ENCODE data around the gene TMEM156. TPM values are rescaled to one million over a fixed set of nuclear protein-coding genes. Genes with fewer than 3 reads are reported as not detected.

TMEM156 gene
- total RNA-seq, 1 donor = not detected

DNA sequence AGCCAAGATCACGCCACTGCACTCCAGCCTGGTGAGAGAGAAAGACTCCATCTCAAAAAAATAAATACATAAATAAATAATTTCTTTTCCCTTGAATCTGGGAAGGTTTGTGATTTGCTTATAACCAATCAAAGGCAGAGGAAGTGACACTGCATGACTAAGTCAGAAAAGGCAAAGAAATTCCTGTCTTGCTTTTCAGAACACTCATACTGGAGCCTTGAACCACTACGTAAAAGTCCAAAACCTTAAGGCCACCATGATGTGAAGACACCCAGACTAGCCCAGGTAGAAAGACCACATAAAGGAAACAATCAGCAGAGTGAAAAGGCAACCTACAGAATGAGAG, 36.6 kb downstream of the TMEM156 start:
- H3K36me3 ChIP-seq (ENCODE audit: insufficient read depth, low read length) = no peaks in the 10 kb centered on the region
- no peak for DNase-seq (ENCODE audit: insufficient read length, low spot score, missing footprints)

GRCh38 chr4:38994135-38994534, 38.1 kb downstream of the TMEM156 start:
- no peaks in the 10 kb centered on the region for H4K20me1 ChIP-seq (ENCODE audit: insufficient read depth, low read length)
- H3K4me2 ChIP-seq (ENCODE audit: insufficient read depth, low read length) = no peak overlapping the region
- no peak overlapping the region for H2AFZ ChIP-seq (ENCODE audit: low read length)
- H3K4me3 ChIP-seq (ENCODE audit: insufficient read depth, low read length) = no peak overlapping the region
- H3K79me2 ChIP-seq (ENCODE audit: insufficient read depth, low read length) = no peaks in the 10 kb centered on the region
- DNase-seq (ENCODE audit: insufficient read length, low spot score, missing footprints) = no peak
- TF ChIP-seq, protein P1, sequence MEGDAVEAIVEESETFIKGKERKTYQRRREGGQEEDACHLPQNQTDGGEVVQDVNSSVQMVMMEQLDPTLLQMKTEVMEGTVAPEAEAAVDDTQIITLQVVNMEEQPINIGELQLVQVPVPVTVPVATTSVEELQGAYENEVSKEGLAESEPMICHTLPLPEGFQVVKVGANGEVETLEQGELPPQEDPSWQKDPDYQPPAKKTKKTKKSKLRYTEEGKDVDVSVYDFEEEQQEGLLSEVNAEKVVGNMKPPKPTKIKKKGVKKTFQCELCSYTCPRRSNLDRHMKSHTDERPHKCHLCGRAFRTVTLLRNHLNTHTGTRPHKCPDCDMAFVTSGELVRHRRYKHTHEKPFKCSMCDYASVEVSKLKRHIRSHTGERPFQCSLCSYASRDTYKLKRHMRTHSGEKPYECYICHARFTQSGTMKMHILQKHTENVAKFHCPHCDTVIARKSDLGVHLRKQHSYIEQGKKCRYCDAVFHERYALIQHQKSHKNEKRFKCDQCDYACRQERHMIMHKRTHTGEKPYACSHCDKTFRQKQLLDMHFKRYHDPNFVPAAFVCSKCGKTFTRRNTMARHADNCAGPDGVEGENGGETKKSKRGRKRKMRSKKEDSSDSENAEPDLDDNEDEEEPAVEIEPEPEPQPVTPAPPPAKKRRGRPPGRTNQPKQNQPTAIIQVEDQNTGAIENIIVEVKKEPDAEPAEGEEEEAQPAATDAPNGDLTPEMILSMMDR (IDR thresholded peaks at IDR 0.05; ENCODE audit: extremely low read depth, low read depth, low read length) = no peak
- peaks cover 4% of the 10 kb centered on the region for H3K4me1 ChIP-seq (ENCODE audit: insufficient read depth, low read length)
- no peaks in the 10 kb centered on the region for H3K36me3 ChIP-seq (ENCODE audit: insufficient read depth, low read length)
- H3K9me3 ChIP-seq (ENCODE audit: low read depth, low read length) = no peaks in the 10 kb centered on the region
- H3K27me3 ChIP-seq (ENCODE audit: insufficient read depth, low read length) = no peaks in the 10 kb centered on the region
- no peak overlapping the region for H3K27ac ChIP-seq (ENCODE audit: low read depth, low read length)

More for the DNA sequence above, 36.6 kb downstream of the TMEM156 start:
- no peaks in the 10 kb centered on the region for H4K20me1 ChIP-seq (ENCODE audit: insufficient read depth, low read length)
- H3K27me3 ChIP-seq (ENCODE audit: insufficient read depth, low read length) = no peaks in the 10 kb centered on the region
- H3K4me2 ChIP-seq (ENCODE audit: insufficient read depth, low read length) = no peak overlapping the region
- no peak overlapping the region for H3K4me3 ChIP-seq (ENCODE audit: insufficient read depth, low read length)
- H3K27ac ChIP-seq (ENCODE audit: low read depth, low read length) = no peak overlapping the region
- H2AFZ ChIP-seq (ENCODE audit: low read length) = peak overlapping the region; percentile 6
- no peaks in the 10 kb centered on the region for H3K9me3 ChIP-seq (ENCODE audit: low read depth, low read length)
- no peaks in the 10 kb centered on the region for H3K79me2 ChIP-seq (ENCODE audit: insufficient read depth, low read length)
- no peaks in the 10 kb centered on the region for H3K4me1 ChIP-seq (ENCODE audit: insufficient read depth, low read length)
- TF ChIP-seq, protein P1 (IDR thresholded peaks at IDR 0.05; ENCODE audit: extremely low read depth, low read depth, low read length) = no peak

- no peaks in the 10 kb centered on the region for H3K36me3 ChIP-seq (ENCODE audit: insufficient read depth, low read length)
- no peaks in the 10 kb centered on the region for H3K27me3 ChIP-seq (ENCODE audit: insufficient read depth, low read length)
- peaks cover 4% of the 10 kb centered on the region for H3K4me1 ChIP-seq (ENCODE audit: insufficient read depth, low read length)
- H2AFZ ChIP-seq (ENCODE audit: low read length) = no peak overlapping the region
- no peak overlapping the region for H3K4me2 ChIP-seq (ENCODE audit: insufficient read depth, low read length)
- H4K20me1 ChIP-seq (ENCODE audit: insufficient read depth, low read length) = no peaks in the 10 kb centered on the region
- no peak for DNase-seq (ENCODE audit: insufficient read length, low spot score, missing footprints)
- no peaks in the 10 kb centered on the region for H3K9me3 ChIP-seq (ENCODE audit: low read depth, low read length)
- H3K79me2 ChIP-seq (ENCODE audit: insufficient read depth, low read length) = no peaks in the 10 kb centered on the region
- H3K4me3 ChIP-seq (ENCODE audit: insufficient read depth, low read length) = no peak overlapping the region
- no peak overlapping the region for H3K27ac ChIP-seq (ENCODE audit: low read depth, low read length)
- TF ChIP-seq, protein P1 (IDR thresholded peaks at IDR 0.05; ENCODE audit: extremely low read depth, low read depth, low read length) = peak; percentile 40
Observed at GRCh38 chr4:38993683-38994082, 38.5 kb downstream of the TMEM156 start.

DNA sequence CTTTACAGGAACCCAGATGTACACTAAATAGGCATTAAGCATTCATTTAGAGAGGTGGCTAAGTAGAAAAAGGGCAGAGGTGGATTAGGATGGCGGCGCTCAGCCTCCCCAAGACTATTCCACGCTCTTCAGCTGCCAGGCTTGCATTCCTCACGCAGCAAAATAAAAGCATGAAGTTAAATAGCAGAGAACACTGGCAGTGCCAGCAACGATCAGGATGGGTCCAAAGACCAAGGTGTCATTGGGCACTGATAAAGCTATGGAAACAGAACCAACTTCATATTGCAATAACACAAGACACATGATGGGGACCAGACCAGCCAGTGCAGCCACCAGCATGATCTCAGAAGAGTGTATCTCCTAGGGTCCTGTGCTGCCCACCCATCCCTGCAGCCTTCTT, 42.0 kb downstream of the TMEM156 start:
- Histone ChIP-seq H3K4me2 (ENCODE audit: insufficient read depth, low read length) (no peak overlapping the region), H4K20me1 (ENCODE audit: insufficient read depth, low read length) (no peaks in the 10 kb centered on the region), H3K27ac (ENCODE audit: low read depth, low read length) (no peak overlapping the region), H3K9me3 (ENCODE audit: low read depth, low read length) (no peaks in the 10 kb centered on the region), H2AFZ (ENCODE audit: low read length) (no peak overlapping the region), H3K4me3 (ENCODE audit: insufficient read depth, low read length) (no peak overlapping the region), H3K27me3 (ENCODE audit: insufficient read depth, low read length) (no peaks in the 10 kb centered on the region), H3K79me2 (ENCODE audit: insufficient read depth, low read length) (no peaks in the 10 kb centered on the region), H3K36me3 (ENCODE audit: insufficient read depth, low read length) (no peaks in the 10 kb centered on the region), H3K4me1 (ENCODE audit: insufficient read depth, low read length) (peaks cover 11% of the 10 kb centered on the region)
- TF ChIP-seq, protein P1 (IDR thresholded peaks at IDR 0.05; ENCODE audit: extremely low read depth, low read depth, low read length) = no peak
- DNase-seq (ENCODE audit: insufficient read length, low spot score, missing footprints) = no peak
